ENCODE results near the gene P2RY8.

GRCh38 chrX:1584237-1585011 is 47.4 kb upstream of the P2RY8 start:
- TF ChIP-seq, protein P1, sequence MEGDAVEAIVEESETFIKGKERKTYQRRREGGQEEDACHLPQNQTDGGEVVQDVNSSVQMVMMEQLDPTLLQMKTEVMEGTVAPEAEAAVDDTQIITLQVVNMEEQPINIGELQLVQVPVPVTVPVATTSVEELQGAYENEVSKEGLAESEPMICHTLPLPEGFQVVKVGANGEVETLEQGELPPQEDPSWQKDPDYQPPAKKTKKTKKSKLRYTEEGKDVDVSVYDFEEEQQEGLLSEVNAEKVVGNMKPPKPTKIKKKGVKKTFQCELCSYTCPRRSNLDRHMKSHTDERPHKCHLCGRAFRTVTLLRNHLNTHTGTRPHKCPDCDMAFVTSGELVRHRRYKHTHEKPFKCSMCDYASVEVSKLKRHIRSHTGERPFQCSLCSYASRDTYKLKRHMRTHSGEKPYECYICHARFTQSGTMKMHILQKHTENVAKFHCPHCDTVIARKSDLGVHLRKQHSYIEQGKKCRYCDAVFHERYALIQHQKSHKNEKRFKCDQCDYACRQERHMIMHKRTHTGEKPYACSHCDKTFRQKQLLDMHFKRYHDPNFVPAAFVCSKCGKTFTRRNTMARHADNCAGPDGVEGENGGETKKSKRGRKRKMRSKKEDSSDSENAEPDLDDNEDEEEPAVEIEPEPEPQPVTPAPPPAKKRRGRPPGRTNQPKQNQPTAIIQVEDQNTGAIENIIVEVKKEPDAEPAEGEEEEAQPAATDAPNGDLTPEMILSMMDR (conservative IDR thresholded peaks at IDR 0.05; ENCODE audit: low read depth, low read length) = no peak
- TF ChIP-seq RAD21 (IDR thresholded peaks at IDR 0.05; ENCODE audit: low read length) (no peak), BHLHE40 (IDR thresholded peaks at IDR 0.05; ENCODE audit: low read depth, low read length) (no peak), RFX5 (IDR thresholded peaks at IDR 0.05; ENCODE audit: low read depth, low read length) (no peak), POLR2A (IDR thresholded peaks at IDR 0.05; ENCODE audit: low read depth, low read length) (no peak), FOS (IDR thresholded peaks at IDR 0.05; ENCODE audit: low read depth, low read length) (no peak), MAFK (IDR thresholded peaks at IDR 0.05; ENCODE audit: low read depth, low read length) (no peak), MXI1 (IDR thresholded peaks at IDR 0.05; ENCODE audit: borderline replicate concordance, low read depth, low read length) (no peak)
